ENCODE measurements around the gene IL21R.

IL21R gene

GRCh38 chr16:27498031-27498825, 96.3 kb downstream of the IL21R start:
- DNase-seq (ENCODE audit: insufficient read length, low spot score) (no peak), FAIRE-seq (no peak)
- TF ChIP-seq TAF1 (IDR thresholded peaks at IDR 0.05; ENCODE audit: low read depth, low read length) (no peak), SPI1 (IDR thresholded peaks at IDR 0.05; ENCODE audit: low read depth, low read length) (no peak)

- FAIRE-seq (no peak), DNase-seq (ENCODE audit: insufficient read length, low spot score) (no peak)
- TF ChIP-seq TAF1 (IDR thresholded peaks at IDR 0.05; ENCODE audit: low read depth, low read length) (no peak), PAX5 (IDR thresholded peaks at IDR 0.05; ENCODE audit: insufficient read depth, low read length, severe bottlenecking) (no peak), POLR2AphosphoS5 (IDR thresholded peaks at IDR 0.05; ENCODE audit: low read depth, low read length) (no peak), POU2F2 (IDR thresholded peaks at IDR 0.05; ENCODE audit: low read depth, low read length) (no peak), SPI1 (IDR thresholded peaks at IDR 0.05; ENCODE audit: low read depth, low read length) (no peak), POLR2A (IDR thresholded peaks at IDR 0.05; ENCODE audit: low read depth, low read length) (no peak)
These were observed 97.1 kb downstream of the IL21R start for GRCh38 chr16:27498916-27499658.

GRCh38 chr16:27499659-27500055, 97.7 kb downstream of the IL21R start:
- TF ChIP-seq POLR2A (IDR thresholded peaks at IDR 0.05; ENCODE audit: low read depth, low read length) (no peak), SPI1 (IDR thresholded peaks at IDR 0.05; ENCODE audit: low read depth, low read length) (no peak), POU2F2 (IDR thresholded peaks at IDR 0.05; ENCODE audit: low read depth, low read length) (no peak), POLR2AphosphoS5 (IDR thresholded peaks at IDR 0.05; ENCODE audit: low read depth, low read length) (no peak), PAX5 (IDR thresholded peaks at IDR 0.05; ENCODE audit: insufficient read depth, low read length, severe bottlenecking) (no peak)
- FAIRE-seq (no peak), DNase-seq (ENCODE audit: insufficient read length, low spot score) (no peak)

- TF ChIP-seq PAX5 (IDR thresholded peaks at IDR 0.05; ENCODE audit: insufficient read depth, low read length, severe bottlenecking) (no peak), POLR2A (IDR thresholded peaks at IDR 0.05; ENCODE audit: low read depth, low read length) (no peak), SPI1 (IDR thresholded peaks at IDR 0.05; ENCODE audit: low read depth, low read length) (no peak), POLR2AphosphoS5 (IDR thresholded peaks at IDR 0.05; ENCODE audit: low read depth, low read length) (no peak), TAF1 (IDR thresholded peaks at IDR 0.05; ENCODE audit: low read depth, low read length) (no peak)
- FAIRE-seq (no peak), DNase-seq (ENCODE audit: insufficient read length, low spot score) (no peak)
These were observed 98.8 kb downstream of the IL21R start for GRCh38 chr16:27500801-27501200.

All from GM12891 (cell line).